GM21529 (cell line): Measurements from ENCODE around the gene PKD1.

Source experiments
- ATAC-seq: cut with Tn5 transposase; IDR thresholded peaks from one replicate; pipeline ENCODE4 v1.9.1; 2021; ENCODE audit not compliant: unreplicated experiment

Gene PKD1

DNA sequence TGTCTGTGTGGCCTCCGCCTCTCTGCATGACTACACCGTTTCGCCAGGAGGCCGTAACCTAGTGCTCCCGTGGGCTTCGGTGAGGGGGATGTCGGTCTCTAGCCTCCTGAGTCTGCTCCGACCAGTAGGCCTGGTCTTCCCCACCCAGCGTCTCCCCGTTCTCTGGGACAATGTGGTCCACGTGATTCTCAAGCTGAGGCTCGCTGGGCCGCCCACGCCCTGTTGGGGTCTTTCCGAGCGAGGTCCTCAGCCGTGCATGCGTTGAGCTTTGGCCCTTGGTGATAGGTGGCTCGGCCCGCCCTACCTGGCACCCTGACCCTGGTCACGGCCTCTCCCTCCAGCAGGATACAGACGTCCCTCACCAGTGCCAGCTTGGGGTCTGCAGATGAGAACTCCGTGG, 57.0 kb downstream of the PKD1 start:
- no peak for ATAC-seq

- no peak for ATAC-seq
These were observed 57.6 kb downstream of the PKD1 start for GRCh38 chr16:2078096-2078495.

DNA sequence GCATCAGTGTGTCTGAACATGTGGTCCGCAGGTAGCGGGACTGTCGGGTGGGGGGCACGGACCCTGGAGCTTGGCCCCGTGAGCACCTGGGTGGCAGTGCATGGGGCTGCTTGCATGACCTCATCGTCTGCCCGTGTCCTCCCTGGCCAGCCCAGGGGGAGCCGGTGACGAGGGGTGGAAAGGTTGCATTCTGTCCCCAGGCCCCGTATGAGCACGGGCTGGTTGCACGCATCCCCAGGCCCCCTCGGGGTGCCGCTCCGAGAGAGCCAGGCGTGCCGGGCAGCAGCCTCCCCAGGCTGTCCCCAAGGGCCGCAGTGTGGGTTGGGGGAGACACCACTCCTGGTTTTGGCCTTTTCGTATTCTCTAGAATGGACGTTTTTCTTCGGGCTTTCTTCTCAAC, 58.0 kb downstream of the PKD1 start:
- ATAC-seq = no peak

DNA sequence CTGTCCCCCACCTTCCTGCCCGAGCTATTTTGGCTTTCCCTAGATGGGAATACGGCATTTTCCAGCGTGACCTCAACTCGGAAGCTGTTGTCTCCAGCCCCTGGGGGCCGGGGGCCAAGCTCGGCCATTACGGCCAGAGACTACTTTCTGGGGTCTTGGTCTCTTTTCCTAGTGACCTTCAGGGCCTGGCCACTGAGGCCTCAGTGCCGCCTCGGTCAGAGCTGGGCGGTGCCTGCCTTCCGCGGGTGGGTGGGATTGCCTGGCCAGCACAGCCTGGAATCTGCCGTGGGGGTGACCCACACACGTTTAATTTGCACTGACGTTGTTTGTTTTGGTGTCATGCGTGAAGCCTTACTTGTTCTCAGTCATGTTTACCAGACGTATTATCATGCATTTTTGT, 58.7 kb downstream of the PKD1 start:
- ATAC-seq = no peak

DNA sequence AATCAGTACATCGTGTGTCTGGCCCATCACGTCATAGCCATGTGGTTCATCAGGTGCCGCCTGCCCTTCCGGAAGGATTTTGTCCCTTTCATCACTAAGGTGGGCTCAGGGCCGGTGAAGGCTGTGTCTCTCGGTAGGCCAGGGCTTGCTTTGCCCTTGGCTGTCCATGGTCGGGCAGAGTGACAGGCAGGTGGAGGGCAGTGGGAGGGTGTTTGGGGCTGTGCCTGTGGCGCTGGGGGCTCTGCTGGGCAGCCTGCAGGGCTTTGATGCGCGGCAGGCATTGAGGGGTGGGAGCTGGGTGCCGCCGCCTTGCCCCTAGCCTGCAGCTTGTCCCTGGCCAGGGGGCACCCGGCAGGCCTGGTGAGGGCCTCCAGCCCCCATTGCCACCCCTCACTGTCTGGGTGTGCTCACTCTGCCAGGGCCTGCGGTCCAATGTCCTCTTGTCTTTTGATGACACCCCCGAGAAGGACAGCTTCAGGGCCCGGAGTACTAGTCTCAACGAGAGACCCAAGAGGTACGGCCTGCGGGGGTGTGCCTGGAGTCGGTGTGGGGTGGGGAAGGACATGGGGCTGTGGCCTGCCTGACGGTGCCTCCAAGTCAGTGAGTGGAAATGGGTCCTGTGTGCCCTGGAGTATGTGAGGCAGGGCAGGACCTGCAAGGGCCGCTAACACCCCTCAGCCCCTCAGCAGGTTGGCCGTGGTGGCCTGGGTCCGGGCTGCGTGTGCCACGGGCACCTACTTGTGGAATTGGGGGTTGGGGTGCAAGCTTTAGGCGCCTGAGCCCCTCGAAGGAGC, 59.4 kb downstream of the PKD1 start:
- ATAC-seq = no peak

DNA sequence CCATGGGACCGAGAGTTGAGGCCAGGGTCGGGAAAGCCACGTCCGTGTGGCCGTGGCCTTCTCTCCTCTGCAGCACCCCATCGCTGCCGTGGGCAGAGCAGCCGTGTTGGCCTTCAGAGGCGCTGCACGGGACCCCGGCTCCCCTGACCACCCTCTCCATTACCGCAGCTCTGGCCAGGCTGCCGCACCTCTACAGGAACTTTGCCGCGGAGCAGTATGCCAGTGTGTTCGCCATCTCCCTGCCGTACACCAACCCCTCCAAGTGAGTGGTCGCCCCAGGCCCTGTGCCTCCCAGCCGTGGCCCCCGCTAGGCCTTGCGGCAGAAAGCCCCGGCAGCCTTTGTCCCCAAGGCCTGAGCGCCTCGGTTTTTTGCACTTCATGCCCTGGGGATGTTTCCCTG, 60.1 kb downstream of the PKD1 start:
- ATAC-seq = no peak

- no peak for ATAC-seq
These were observed 61.6 kb downstream of the PKD1 start for GRCh38 chr16:2074071-2074470.

- no peak for ATAC-seq
These were observed 62.8 kb downstream of the PKD1 start for GRCh38 chr16:2072926-2073325.

DNA sequence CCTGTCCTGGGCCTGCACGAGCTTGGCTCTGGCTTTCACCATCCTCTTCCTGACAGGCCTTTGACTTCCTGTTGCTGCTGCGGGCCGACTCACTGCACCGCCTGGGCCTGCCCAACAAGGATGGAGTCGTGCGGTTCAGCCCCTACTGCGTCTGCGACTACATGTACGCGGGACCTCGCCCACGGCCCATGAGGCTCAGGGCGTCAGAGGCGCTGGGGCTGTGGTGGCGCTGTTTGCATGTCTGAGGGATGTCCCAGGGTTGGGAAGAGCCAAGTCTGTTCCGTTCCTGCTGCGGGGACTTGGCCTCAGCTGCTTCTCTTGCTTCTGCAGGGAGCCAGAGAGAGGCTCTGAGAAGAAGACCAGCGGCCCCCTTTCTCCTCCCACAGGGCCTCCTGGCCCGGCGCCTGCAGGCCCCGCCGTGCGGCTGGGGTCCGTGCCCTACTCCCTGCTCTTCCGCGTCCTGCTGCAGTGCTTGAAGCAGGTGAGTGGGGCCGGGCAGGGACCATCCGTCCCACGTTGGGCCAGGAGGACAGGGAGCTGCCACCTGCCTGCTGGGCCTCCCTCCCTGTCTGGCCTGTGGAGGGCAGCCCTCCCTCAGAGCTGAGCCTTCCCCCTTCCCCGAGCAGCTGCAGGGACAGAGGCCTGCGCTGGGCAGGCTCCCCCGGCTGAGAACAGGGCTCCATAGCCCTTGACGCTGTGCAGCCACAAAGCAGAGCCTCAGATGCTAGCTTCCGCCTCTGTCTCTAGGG, 64.1 kb downstream of the PKD1 start:
- no peak for ATAC-seq

- no peak for ATAC-seq
These were observed 64.9 kb downstream of the PKD1 start for GRCh38 chr16:2070576-2071453.

DNA sequence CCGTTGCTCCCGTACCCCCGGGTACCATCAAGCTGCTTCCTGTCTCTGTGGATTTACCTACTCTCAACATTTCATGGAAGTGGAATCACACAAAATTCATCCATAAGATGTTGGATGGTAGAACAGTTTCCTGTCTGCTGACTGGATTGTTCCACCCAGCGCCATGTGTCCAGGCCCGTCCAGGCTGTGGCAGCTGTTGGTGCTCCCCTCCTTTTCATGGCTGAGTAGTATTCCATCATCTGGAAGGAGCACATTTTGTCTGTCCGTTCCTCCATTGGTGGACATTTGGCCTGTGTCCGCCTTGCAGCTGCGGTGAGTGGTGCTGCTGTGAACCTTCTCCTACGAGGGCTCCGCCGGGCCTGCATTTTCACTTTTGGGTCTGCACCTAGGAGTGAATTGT, 69.6 kb downstream of the PKD1 start:
- ATAC-seq = no peak

DNA sequence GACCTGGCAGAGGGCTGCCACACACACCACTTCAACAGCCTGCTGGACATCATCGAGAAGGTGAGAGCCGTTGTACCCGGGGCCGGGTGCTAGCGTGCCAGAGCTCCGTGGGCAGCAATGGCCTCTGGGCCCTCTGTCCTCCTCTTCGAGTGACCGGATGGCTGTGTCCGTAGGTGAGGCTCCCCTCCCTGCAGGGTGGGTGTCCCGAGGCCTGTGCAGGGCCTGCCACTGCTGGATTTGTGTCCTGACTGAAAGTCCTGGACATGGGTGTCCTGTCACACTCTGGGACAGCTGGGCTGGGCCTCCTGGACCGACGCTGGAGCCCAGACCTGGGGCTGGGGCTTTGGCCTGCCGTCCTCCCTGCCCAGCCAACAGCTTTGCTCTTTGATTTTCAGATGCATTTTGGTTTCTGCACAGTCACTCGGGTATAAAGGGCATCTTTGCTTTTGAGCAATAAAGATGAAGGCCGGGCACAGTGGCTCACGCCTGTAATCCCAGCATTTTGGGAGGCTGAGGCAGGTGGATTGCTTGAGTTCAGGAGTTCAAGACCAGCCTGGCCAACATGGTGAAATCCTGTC, 71.2 kb downstream of the PKD1 start:
- no peak for ATAC-seq

GRCh38 chr16:2063861-2064260, 71.8 kb downstream of the PKD1 start:
- ATAC-seq = no peak

DNA sequence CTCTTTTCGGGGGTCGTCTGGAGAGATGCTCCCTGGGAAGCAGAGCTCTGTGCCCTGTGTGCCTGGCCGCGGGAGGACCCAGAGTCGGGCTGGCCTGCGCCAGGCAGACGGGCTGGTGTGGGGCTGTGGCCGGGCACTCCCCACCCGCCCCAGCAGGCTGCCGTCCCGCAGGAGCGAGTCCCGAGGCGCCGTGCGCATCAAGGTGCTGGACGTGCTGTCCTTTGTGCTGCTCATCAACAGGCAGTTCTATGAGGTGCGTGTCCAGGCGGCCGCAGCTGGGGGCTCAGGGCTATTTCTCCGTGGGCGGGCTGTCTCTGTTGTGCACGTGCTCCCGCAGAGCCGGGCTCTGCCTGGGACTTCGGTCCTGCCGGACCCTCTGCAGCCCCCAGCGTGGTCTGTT, 72.9 kb downstream of the PKD1 start:
- ATAC-seq = no peak

DNA sequence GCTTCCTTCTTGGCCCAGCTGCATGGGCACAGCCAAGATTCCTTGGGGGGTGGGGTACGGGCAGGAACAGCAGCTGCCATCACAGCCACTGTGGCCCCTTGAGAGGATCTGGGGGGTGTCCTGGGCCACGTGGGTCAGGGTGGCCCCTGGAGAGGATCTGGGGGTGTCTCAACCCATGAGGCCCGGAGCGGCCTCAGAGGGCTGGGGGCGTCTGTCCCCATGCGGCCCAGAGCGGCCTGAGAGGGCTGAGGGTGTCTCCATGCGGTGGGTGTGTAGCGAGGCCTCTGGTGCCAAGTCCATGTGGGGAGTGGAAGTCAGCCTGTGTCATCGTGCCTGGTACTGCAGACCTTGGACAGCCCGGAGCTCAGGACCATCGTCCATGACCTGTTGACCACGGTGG, 74.2 kb downstream of the PKD1 start:
- ATAC-seq = no peak

- ATAC-seq = no peak
These were observed 74.7 kb downstream of the PKD1 start for GRCh38 chr16:2061023-2061422.

DNA sequence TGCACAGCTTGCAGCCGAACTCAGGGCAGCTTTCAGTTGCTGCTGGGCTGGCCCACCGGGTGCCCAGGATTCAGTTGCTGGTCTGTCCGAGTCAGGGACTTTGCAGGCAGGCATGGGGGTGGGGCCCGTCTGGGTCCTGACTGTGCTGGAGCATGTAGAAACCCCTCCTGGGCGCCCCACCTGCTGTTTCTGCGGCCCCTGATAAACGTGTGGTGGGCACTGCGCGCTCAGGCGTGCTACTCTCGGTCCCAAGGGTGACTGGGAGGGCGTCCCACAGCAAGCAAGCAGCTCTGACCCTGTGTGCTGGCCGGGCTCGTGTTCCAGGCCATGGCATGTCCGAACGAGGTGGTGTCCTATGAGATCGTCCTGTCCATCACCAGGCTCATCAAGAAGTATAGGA, 75.4 kb downstream of the PKD1 start:
- ATAC-seq = no peak

- no peak for ATAC-seq
These were observed 76.8 kb downstream of the PKD1 start for GRCh38 chr16:2058872-2059271.

GRCh38 chr16:2058420-2058819, 77.3 kb downstream of the PKD1 start:
- no peak for ATAC-seq

DNA sequence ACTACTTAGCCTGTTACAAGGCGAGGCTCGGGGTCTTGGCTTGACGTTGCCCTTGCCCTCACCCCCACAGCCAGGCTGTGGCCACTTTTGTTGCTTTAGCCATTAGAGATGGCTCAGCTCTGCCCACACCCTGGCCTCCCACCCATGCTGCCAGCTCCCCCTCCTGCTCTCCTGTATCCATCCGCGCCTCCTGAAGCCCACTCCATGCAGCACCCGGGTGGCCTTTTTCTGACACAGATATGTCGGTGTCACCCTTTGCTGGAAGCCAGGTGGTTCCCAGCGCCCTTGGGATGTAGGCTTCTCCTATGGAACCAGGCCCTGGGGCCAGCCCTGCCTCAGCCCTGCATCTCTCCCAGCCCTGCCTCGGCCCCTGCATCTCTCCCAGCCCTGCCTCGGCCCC, 78.3 kb downstream of the PKD1 start:
- no peak for ATAC-seq

- ATAC-seq = no peak
These were observed 78.9 kb downstream of the PKD1 start for GRCh38 chr16:2056681-2057407.
